SK-N-SH (cell line): Measurements from ENCODE around the gene TGFB1I1. TPM values are rescaled to one million over a fixed set of nuclear protein-coding genes. Genes with fewer than 3 reads are reported as not detected.

Experiments
- CTCF ChIA-PET: fragments of 300-600, 350-600 bp; formaldehyde crosslinking; extraction: SDS; loops from one replicate; lab custom pipeline; 2021; lab: Yijun Ruan, JAX
- POLR2A ChIA-PET: fragments of 350-600 bp; sonication (Branson Sonifier 250); formaldehyde crosslinking; extraction: SDS; loops from one replicate; lab custom pipeline; 2020; ENCODE audit warnings: antibody characterized with exemption, inconsistent platforms; lab: Yijun Ruan, JAX
- DNase-seq: peaks from one replicate; pipeline ENCODE4 v3.0.0; 2012
- H2AFZ ChIP-seq: fragments of 200-600 bp; sonication (generic); 2 replicates; pipeline ENCODE4 v1.8.1; 2016; ENCODE audit warnings: antibody characterized with exemption, mild to moderate bottlenecking, low read depth
- H3F3A ChIP-seq: fragments of 200-600 bp; sonication (generic); replicated peaks from 2 replicates; pipeline ENCODE3; 2016; ENCODE audit warnings: antibody characterized with exemption, mild to moderate bottlenecking; ENCODE audit not compliant: insufficient read depth
- H3K27ac ChIP-seq, 2 experiments: fragments of 200-500 bp in 1 of 2; fragments of 200-600 bp in 1 of 2; sonication (Bioruptor generic) in 1 of 2; sonication (generic), shearing (Covaris generic) in 1 of 2; 2 replicates each; pipeline versions ENCODE4 v1.5.1 to v1.6.1; 2014 to 2016; ENCODE audit warnings: low read depth in 2 of 2, inconsistent platforms in 1 of 2, low read length in 1 of 2, mild to moderate bottlenecking in 1 of 2, mixed read lengths in 1 of 2
- H3K27me3 ChIP-seq: fragments of 200-600 bp; sonication (generic), shearing (Covaris generic); 2 replicates; pipeline ENCODE4 v1.6.1; 2016; ENCODE audit warnings: mixed run types; ENCODE audit not compliant: insufficient read depth
- H3K36me3 ChIP-seq, 2 experiments: fragments of 200-500 bp in 1 of 2; fragments of 200-600 bp in 1 of 2; sonication (Bioruptor generic) in 1 of 2; sonication (generic) in 1 of 2; replicated peaks in 1 of 2; 2 replicates each; pipeline versions ENCODE3 to v1.5.1; 2014 to 2016; ENCODE audit warnings: low read length in 1 of 2, mild to moderate bottlenecking in 1 of 2; ENCODE audit not compliant: insufficient read depth in 2 of 2, control insufficient read depth in 1 of 2
- H3K4me1 ChIP-seq, 2 experiments: fragments of 200-500 bp in 1 of 2; fragments of 200-600 bp in 1 of 2; sonication (Bioruptor generic) in 1 of 2; sonication (generic), shearing (Covaris generic) in 1 of 2; 2 replicates each; pipeline versions ENCODE4 v1.5.1 to v1.6.1; 2014 to 2016; ENCODE audit warnings: low read depth in 1 of 2, low read length in 1 of 2, mixed run types in 1 of 2; ENCODE audit not compliant: insufficient read depth in 2 of 2, control insufficient read depth in 1 of 2
- H3K4me2 ChIP-seq: fragments of 200-600 bp; sonication (generic), shearing (Covaris generic); 2 replicates; pipeline ENCODE4 v1.6.1; 2017; ENCODE audit warnings: mixed run types
- H3K4me3 ChIP-seq, 2 experiments: fragments of 200-500 bp in 1 of 2; fragments of 200-600 bp in 1 of 2; sonication (Bioruptor generic) in 1 of 2; sonication (generic), shearing (Covaris generic) in 1 of 2; 2 replicates each; pipeline versions ENCODE4 v1.5.1 to v1.8.1; 2014 to 2016; ENCODE audit warnings: low read depth in 2 of 2, inconsistent platforms in 1 of 2, low read length in 1 of 2, mild to moderate bottlenecking in 1 of 2, mixed read lengths in 1 of 2, moderate library complexity in 1 of 2
- H3K79me2 ChIP-seq: fragments of 200-600 bp; sonication (generic); 2 replicates; pipeline ENCODE4 v1.8.1; 2017; ENCODE audit warnings: mild to moderate bottlenecking; ENCODE audit not compliant: insufficient read depth
- H3K9ac ChIP-seq: fragments of 200-600 bp; sonication (generic); 2 replicates; pipeline ENCODE4 v1.6.1; 2017; ENCODE audit warnings: mixed run types
- H3K9me2 ChIP-seq: fragments of 200-600 bp; sonication (generic); 2 replicates; pipeline ENCODE4 v1.6.1; 2017; ENCODE audit warnings: mixed run types
- H3K9me3 ChIP-seq: fragments of 200-600 bp; sonication (generic); 2 replicates; pipeline ENCODE4 v1.6.1; 2017; ENCODE audit warnings: mixed run types, mild to moderate bottlenecking, moderate library complexity
- H4K20me1 ChIP-seq: fragments of 200-600 bp; sonication (generic); 2 replicates; pipeline ENCODE4 v1.6.1; 2017; ENCODE audit warnings: mild to moderate bottlenecking, mixed run types; ENCODE audit not compliant: insufficient read depth
- CHD2 ChIP-seq: fragments of 150-350 bp; IDR thresholded peaks from 2 replicates; pipeline ENCODE4 v1.6.1; 2018; ENCODE audit warnings: low read length; ENCODE audit not compliant: partially characterized antibody
- ELF1 ChIP-seq: IDR thresholded peaks from 2 replicates; pipeline ENCODE4 v1.4.0; 2012
- EZH2phosphoT487 ChIP-seq: fragments of 200-600 bp; sonication (generic); IDR thresholded peaks from 2 replicates; pipeline ENCODE4 v1.6.1; 2017; ENCODE audit warnings: low read depth, mixed run types, mild to moderate bottlenecking, antibody characterized with exemption, moderate library complexity, borderline replicate concordance
- FOSL2 ChIP-seq: IDR thresholded peaks from 2 replicates; pipeline ENCODE4 v1.4.0; 2012; ENCODE audit warnings: low read depth, mild to moderate bottlenecking, moderate library complexity, borderline replicate concordance
- FOXM1 ChIP-seq: IDR thresholded peaks from 2 replicates; pipeline ENCODE4 v1.4.0; 2012; ENCODE audit warnings: low read depth, mild to moderate bottlenecking
- IRF3 ChIP-seq: fragments of 150-350 bp; IDR thresholded peaks from 2 replicates; pipeline ENCODE4 v1.6.1; 2016; ENCODE audit warnings: mild to moderate bottlenecking, low read depth, low read length
- MEF2A ChIP-seq: IDR thresholded peaks from 2 replicates; pipeline ENCODE4 v1.4.0; 2012; ENCODE audit warnings: low read depth, borderline replicate concordance
- NFIC ChIP-seq: IDR thresholded peaks from 2 replicates; pipeline ENCODE4 v1.4.0; 2012; ENCODE audit warnings: borderline replicate concordance
- NRF1 ChIP-seq: IDR thresholded peaks from 2 replicates; pipeline ENCODE4 v1.6.1; 2012; ENCODE audit warnings: low read depth, mild to moderate bottlenecking, low read length
- PBX3 ChIP-seq: IDR thresholded peaks from 2 replicates; pipeline ENCODE4; 2012
- POLR2AphosphoS5 ChIP-seq: IDR thresholded peaks from 2 replicates; pipeline ENCODE4 v1.6.1; 2012; ENCODE audit warnings: low read depth, low read length
- RAD21 ChIP-seq: IDR thresholded peaks from 2 replicates; pipeline ENCODE4 v1.6.1; 2012; ENCODE audit warnings: mild to moderate bottlenecking, low read length
- RCOR1 ChIP-seq: fragments of 150-350 bp; IDR thresholded peaks from 2 replicates; pipeline ENCODE4 v1.6.1; 2017; ENCODE audit warnings: antibody characterized with exemption, low read length
- RFX5 ChIP-seq: IDR thresholded peaks from 2 replicates; pipeline ENCODE4 v1.6.1; 2012; ENCODE audit warnings: mild to moderate bottlenecking, improper control_type of control experiment, low read length
- SIN3A ChIP-seq: IDR thresholded peaks from 2 replicates; pipeline ENCODE4 v1.6.1; 2012; ENCODE audit warnings: low read depth, mild to moderate bottlenecking, low read length, moderate library complexity, borderline replicate concordance
- SMC3 ChIP-seq: IDR thresholded peaks from 2 replicates; pipeline ENCODE4 v1.6.1; 2012; ENCODE audit warnings: low read depth, low read length, improper control_type of control experiment
- TAF1 ChIP-seq: IDR thresholded peaks from 2 replicates; pipeline ENCODE4 v1.6.1; 2012; ENCODE audit warnings: low read depth, mild to moderate bottlenecking, low read length, moderate library complexity, borderline replicate concordance
- TCF12 ChIP-seq: IDR thresholded peaks from 2 replicates; pipeline ENCODE4 v1.4.0; 2012
- USF1 ChIP-seq: IDR thresholded peaks from 2 replicates; pipeline ENCODE4 v1.4.0; 2012; ENCODE audit warnings: low read depth, borderline replicate concordance
- YY1 ChIP-seq: IDR thresholded peaks from 2 replicates; pipeline ENCODE4 v1.4.0; 2012; ENCODE audit warnings: low read depth, mild to moderate bottlenecking
- WGBS: methylation state at CpG from one replicate; pipeline ENCODE4 v1.1.6; 2017; ENCODE audit warnings: low lambda C conversion rate; 5-methylcytosine and 5-hydroxymethylcytosine counted together
- polyA plus RNA-seq, 3 experiments: library from polyadenylated mRNA; depleted of rRNA; stranded (reverse); fragments of >200 nt; gene quantifications; 2 replicates each; pipeline ENCODE4 v1.2.3, GENCODE V29; 2012

The TGFB1I1 gene
- polyA plus RNA-seq, 1 of the 3 experiments (the other 2 are of a cell fraction): 29.7 TPM

DNA sequence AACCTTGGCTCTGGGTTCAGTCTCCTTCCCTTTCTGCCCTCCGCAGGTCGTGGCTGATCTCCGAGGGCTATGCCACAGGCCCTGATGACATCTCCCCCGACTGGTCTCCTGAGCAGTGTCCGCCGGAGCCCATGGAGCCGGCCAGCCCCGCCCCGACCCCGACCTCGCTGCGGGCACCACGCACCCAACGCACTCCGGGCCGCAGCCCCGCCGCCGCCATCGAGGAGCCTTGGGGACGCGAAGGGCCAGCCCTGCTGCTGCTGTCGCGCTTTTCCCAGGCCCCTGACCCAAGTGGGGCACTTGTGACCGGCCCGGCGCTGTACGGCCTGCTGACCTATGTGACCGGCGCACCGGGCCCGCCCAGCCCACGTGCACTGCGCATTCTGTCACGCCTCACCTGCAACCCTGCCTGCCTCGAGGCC lies 7.6 kb upstream of the TGFB1I1 start:
- H2AFZ ChIP-seq: no peak overlapping the region
- H3K4me1 ChIP-seq: peaks cover 2 to 4% of the 10 kb centered on the region in 2 experiments; a peak in 2 of 4 replicates
- CTCF ChIA-PET: no interaction called here
- H3K27ac ChIP-seq: no peak overlapping the region
- TF ChIP-seq TAF1 (no peak), NFIC (no peak), YY1 (no peak), RAD21 (no peak), POLR2AphosphoS5 (no peak), CHD2 (no peak), FOSL2 (no peak), IRF3 (no peak), USF1 (no peak), RCOR1 (no peak), TCF12 (no peak), ELF1 (no peak), PBX3 (no peak), EZH2phosphoT487 (no peak), RFX5 (no peak), NRF1 (no peak), FOXM1 (no peak), SIN3A (no peak)
- WGBS: 96% methylated on average over 33 of the region's 36 CpGs
- peaks cover 0 to 19% of the 10 kb centered on the region in 2 experiments for H3K36me3 ChIP-seq
- no peaks in the 10 kb centered on the region for H3K27me3 ChIP-seq
- POLR2A ChIA-PET: no interaction called here
- no peak overlapping the region for H3K4me2 ChIP-seq
- peaks cover 3% of the 10 kb centered on the region; the same call in 1 of the 2 replicates for H3K79me2 ChIP-seq
- H3K9ac ChIP-seq: no peak overlapping the region
- no peak overlapping the region for H3K4me3 ChIP-seq
- H4K20me1 ChIP-seq: no peaks in the 10 kb centered on the region
- H3K9me2 ChIP-seq: no peaks in the 10 kb centered on the region
- DNase-seq: peak; percentile 16
- no peaks in the 10 kb centered on the region for H3K9me3 ChIP-seq
- H3F3A ChIP-seq: peaks cover 11% of the 10 kb centered on the region

DNA sequence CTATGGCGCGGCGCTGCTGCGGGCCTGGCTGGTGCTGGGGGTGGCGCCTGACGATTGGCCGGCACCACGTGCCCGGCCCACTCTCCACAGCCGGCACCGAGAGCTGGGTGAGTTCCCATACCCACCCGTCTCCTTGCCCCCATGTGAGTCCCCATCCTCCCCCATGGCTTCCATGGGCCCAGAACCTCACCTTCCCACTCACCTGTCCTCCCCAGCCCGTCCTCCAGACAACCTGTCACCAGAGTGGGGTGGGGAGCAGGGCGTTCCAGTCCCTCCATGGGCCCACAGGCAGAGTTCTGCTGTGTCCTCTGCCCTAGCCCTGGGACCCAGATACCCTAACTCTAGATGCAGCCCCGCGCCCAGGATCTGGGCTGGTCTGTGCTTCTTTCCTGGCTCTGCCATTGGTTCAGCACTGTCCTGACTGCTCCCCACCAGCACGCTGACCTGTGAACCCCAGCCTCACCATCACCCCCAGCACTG lies 7.1 kb upstream of the TGFB1I1 start:
- peaks cover 11% of the 10 kb centered on the region for H3F3A ChIP-seq
- DNase-seq: no peak
- 88% methylated on average over 16 of the region's 17 CpGs for WGBS

More for the DNA sequence above, 7.1 kb upstream of the TGFB1I1 start:
- CTCF ChIA-PET: no interaction called here
- H3K4me3 ChIP-seq: no peak overlapping the region
- H3K27me3 ChIP-seq: no peaks in the 10 kb centered on the region
- H3K79me2 ChIP-seq: peaks cover 3% of the 10 kb centered on the region; the same call in 1 of the 2 replicates
- H3K4me1 ChIP-seq: peaks cover 2 to 4% of the 10 kb centered on the region in 2 experiments; a peak in 2 of 4 replicates
- POLR2A ChIA-PET: no interaction called here
- peaks cover 0 to 19% of the 10 kb centered on the region in 2 experiments for H3K36me3 ChIP-seq
- H3K4me2 ChIP-seq: no peak overlapping the region
- no peaks in the 10 kb centered on the region for H3K9me3 ChIP-seq
- H4K20me1 ChIP-seq: no peaks in the 10 kb centered on the region
- H2AFZ ChIP-seq: no peak overlapping the region
- no peak overlapping the region for H3K9ac ChIP-seq
- no peak for TF ChIP-seq NFIC
- TF ChIP-seq SMC3: no peak
- TF ChIP-seq PBX3: no peak
- no peak for TF ChIP-seq MEF2A
- TF ChIP-seq USF1: no peak
- TF ChIP-seq, all 33 proteins: peak for 0
- H3K9me2 ChIP-seq: no peaks in the 10 kb centered on the region
- H3K27ac ChIP-seq: no peak overlapping the region
